ENCODE measurements around the gene MINAR1. TPM values are rescaled to one million over a fixed set of nuclear protein-coding genes. Genes with fewer than 3 reads are reported as not detected.

The MINAR1 gene
- total RNA-seq, 1 donor from 2014 or later: 0.55 TPM

Other genes starting within 250 kb of the MINAR1 start
- gene ANKRD34C, start 149.6 kb upstream of the MINAR1 start, total RNA-seq: not detected in 2 replicates
- gene TMED3, start 121.2 kb upstream of the MINAR1 start, total RNA-seq: 49.8 and 51.6 TPM in 2 replicates